LNCAP (cell line): ENCODE results near the gene ZYG11A.
A peak's percentile ranks its signal among the peaks of the same experiment; 100 is the strongest.

ENCODE experiments used
- CTCF ChIP-seq: fragments of 450-650 bp; IDR thresholded peaks from 2 replicates; pipeline ENCODE4 v1.5.1; 2017; ENCODE audit warnings: mild to moderate bottlenecking

ZYG11A gene

GRCh38 chr1:52842643-52843310, at the start of gene ZYG11A:
TSS of gene ZYG11A (plus strand) at chr1:52842760. CDS start at chr1:52842884, 124 bp downstream.
- TF ChIP-seq CTCF = no peak

- no peak for TF ChIP-seq CTCF
Observed at GRCh38 chr1:52795464-52795863, 47.1 kb upstream of the ZYG11A start.

GRCh38 chr1:52798331-52798730, 44.2 kb upstream of the ZYG11A start:
- TF ChIP-seq CTCF = no peak

GRCh38 chr1:52801011-52801410, 41.5 kb upstream of the ZYG11A start:
- no peak for TF ChIP-seq CTCF

- TF ChIP-seq CTCF = no peak
Observed at GRCh38 chr1:52814465-52814864, 28.1 kb upstream of the ZYG11A start.

GRCh38 chr1:52825868-52826267, 16.7 kb upstream of the ZYG11A start:
- peak; percentile 44; the same call in 1 of the 2 replicates for TF ChIP-seq CTCF

- no peak for TF ChIP-seq CTCF
Observed at GRCh38 chr1:52834798-52835197, 7.8 kb upstream of the ZYG11A start.

GRCh38 chr1:52836035-52836434, 6.5 kb upstream of the ZYG11A start:
- no peak for TF ChIP-seq CTCF
